HG03558 (cell line): Measurements from ENCODE around the gene GTF2H4.

Source experiments
- ATAC-seq: cut with Tn5 transposase; IDR thresholded peaks from one replicate; pipeline ENCODE4 v1.9.1; 2021; ENCODE audit warnings: moderate number of reproducible peaks; ENCODE audit not compliant: unreplicated experiment; ENCODE audit errors: extremely low read depth

GTF2H4 gene

GRCh38 chr6:30947231-30947630, 39.2 kb downstream of the GTF2H4 start:
- no peak for ATAC-seq

GRCh38 chr6:30948811-30949210, 40.8 kb downstream of the GTF2H4 start:
- no peak for ATAC-seq

- ATAC-seq: no peak
These were observed 44.0 kb downstream of the GTF2H4 start for GRCh38 chr6:30951907-30952469.

DNA sequence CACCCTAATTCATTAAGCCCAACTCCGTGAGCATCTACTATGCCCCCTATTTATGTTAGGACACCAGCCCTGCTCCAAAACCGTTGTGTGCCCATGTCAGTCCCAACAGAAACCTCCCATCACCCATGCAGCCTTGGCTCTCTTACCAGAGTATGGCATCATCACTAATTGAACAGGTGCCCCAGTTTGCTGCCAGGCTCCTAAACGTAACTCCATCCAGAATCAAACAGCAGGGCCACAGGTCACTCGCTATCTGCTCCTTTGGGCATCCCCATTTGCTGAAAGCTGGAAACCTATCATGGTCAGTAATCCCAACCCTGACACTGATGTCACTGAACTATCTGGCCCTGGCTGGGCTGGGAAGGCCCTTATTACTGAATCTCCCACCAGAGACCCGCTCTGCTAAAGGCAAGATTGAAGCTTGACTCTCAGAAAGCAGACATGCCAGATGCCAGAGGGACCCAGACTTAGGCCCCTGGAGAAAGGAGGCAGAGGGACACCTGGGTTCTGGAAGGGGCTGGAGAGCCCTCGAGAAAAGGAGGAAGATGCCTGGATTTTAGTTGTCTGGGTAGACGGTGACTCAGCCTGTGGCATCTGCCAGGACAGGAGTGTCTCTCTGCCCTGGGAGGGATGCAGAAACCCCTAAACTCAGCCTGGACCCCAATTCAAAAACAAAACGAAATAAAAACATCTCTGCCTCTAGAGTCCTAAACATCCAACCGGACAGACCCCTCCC, 46.8 kb downstream of the GTF2H4 start:
- ATAC-seq: no peak

GRCh38 chr6:30955367-30956042, 47.5 kb downstream of the GTF2H4 start:
- ATAC-seq: no peak

- ATAC-seq: no peak
These were observed 49.7 kb downstream of the GTF2H4 start for GRCh38 chr6:30957716-30958115.

- no peak for ATAC-seq
These were observed 53.1 kb downstream of the GTF2H4 start for GRCh38 chr6:30960907-30961673.

- no peak for ATAC-seq
These were observed 54.7 kb downstream of the GTF2H4 start for GRCh38 chr6:30962716-30963115.

DNA sequence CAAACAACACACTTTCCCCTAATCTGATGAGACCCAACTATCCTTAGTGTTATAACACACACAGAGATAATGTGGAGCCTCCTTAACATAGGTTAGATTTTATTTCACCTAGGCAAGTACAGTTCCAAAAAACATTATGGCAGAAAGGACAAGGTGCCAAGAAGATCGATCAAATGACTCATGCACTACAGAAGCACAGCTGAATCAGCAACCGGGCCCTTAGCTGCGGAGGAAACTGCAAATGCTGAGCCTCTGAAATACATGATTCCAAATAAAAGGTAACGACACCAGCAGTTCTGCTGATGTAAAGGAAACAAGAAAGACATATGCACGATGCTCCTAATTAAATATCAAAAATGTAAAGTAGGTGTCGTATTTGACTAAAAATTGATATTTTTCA, 55.6 kb downstream of the GTF2H4 start:
- ATAC-seq: no peak
